Suppressor macrophage (primary cell): ENCODE measurements around the gene RGS3.
A peak's percentile ranks its signal among the peaks of the same experiment; 100 is the strongest.
"Not testable (repeated sequence)": the region's sequence is repeated elsewhere in the genome, so short reads cannot be mapped to it uniquely, and the experiment has no call there.

Experiments
- DNase-seq, 4 experiments: peaks; one replicate each; pipeline ENCODE4 v3.0.0-alpha.2; 2020 to 2022
- total RNA-seq, 17 experiments: gene quantifications; one replicate each; lab custom pipeline; 2026; ENCODE audit warnings: mixed read lengths in 6 of 17, inconsistent platforms in 3 of 17; lab: John Stamatoyannopoulos, UW

RGS3 gene
- 6.4 to 31.2 (median 15.4) reads per million in 17 experiments for total RNA-seq

DNA sequence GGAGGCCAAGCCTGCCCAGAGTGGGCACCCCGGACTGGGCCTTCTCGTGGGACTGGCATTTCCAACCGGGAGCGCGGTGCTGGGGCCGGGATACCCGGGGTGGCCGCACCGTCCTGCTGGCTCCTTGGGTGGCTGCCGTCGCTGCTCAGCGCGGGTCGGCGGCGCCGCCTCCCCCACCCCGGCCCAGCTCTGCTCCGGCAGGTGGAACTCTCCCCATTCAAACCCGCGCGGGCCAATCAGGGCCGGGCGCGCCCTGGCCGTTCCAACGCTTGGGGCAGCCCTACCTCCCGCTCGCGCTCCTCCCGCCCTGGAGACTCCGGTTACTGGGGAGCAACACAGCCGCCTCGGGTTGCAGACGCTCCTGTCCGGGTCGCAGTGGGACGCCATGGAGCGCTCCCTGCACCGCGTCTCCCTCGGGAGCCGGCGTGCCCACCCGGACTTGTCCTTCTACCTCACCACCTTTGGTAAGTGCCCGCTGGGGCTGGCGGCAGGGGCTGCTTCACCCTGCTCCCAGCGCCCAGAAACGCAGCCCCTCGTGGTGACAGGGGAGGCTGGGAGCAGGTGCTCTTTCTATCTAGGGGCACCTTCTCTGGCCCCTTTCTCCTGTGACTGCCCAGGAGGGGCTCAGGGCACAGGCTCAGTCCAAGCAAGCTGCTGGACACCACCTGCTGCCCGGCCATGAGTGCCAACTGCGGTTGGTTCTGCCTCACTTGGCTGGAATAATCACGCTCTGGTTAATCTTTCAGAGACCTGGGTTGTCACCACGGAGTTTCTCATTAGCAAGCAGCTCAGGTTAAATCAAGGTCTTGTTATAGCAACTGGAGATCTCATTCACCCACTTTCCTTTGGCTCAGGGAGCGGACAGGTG, at the start of gene RGS3:
Gene RGS3 (plus strand): TSS at position 310 of the 868 bp plus-strand sequence. CDS start 76 bp downstream, at position 386.
- no peak for DNase-seq

DNA sequence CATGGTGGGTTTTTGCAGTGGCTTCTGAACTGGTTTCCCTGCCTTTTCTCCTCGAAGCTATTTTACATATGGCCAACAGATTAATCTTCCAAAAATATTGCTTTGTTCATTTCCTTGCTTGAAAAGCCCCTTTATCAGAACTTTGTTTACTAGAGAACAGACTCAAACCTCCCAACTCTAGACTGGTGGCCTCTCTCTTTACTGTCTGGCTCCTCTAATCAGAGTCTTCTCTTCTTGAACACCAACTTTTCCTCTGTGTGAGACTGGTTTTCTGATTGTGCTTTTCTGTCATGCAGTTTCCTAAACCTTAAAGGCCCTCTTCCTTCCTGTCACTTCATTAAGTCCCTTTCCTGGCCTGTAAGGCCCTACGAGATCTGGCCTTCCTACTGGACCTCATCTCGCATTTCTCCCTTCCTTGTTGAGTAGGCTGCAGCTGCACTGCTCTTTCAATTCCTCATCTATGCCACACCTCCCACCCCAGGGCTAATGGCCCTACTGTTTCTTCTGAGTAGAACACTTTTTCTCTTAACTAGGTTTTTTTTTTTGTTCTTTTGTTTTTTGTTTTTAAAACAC, 47.3 kb upstream of the RGS3 start:
- peak; percentile 69 to 87 (median 80) for DNase-seq

DNA sequence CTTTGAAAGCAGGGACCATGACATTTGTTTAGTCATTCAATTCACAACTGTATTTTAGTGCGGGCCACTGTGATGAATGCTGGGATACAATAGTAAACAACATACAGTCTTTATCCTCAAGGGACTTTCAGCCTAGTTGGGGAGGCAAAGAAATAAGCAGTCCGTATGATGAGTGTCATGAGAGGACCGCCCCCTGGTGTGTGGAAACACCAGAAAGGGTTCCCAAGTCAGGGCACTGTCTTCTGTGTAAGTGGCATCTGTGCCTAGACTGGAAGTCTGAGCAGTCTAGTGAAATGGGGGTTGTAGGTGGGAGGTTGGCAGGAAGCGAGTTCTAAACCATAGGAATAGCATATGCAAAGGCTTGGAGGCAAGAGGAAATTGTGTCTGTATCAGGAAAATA, 46.2 kb upstream of the RGS3 start:
- peak; percentile 19 to 48 (median 43) for DNase-seq

DNA sequence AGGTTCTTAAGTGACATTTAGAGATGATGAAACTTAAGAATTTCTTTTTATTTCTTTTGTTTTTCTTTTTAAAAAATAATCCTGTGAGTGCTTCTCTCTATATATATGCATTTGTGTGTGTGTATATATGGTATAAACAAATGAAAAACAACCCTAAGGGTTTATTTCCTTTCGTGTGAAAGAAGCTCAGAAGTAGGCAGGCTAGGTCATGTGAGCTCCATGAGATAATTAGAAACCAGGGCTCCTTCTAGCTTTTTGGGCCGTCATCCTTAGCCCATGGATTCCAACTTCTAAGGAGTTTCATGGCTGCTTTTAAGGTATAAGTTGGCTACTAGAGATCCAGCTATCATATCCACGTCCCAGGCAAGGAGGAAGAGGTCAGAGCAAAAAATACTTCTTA, 41.8 kb upstream of the RGS3 start:
- no peak for DNase-seq

DNA sequence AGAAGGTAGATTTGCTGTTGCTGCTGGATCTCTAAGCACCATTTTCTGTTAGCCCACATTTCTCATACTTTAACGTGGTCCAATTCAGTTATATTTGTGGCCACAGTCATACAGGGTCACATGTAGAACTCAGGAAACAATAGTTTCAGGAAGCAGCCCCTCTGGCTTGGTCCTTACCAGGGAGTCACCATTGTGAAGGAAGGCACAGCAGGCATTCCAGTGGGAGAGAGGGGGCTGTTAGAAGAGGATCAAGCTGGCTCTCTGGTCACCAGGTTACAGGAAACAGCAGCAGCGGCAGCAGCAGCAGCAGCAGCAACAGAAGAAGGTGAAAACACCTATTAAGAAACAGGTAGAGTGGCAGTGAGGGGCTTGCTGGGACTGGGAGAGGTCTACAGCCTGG, 38.5 kb upstream of the RGS3 start:
- no peak for DNase-seq

DNA sequence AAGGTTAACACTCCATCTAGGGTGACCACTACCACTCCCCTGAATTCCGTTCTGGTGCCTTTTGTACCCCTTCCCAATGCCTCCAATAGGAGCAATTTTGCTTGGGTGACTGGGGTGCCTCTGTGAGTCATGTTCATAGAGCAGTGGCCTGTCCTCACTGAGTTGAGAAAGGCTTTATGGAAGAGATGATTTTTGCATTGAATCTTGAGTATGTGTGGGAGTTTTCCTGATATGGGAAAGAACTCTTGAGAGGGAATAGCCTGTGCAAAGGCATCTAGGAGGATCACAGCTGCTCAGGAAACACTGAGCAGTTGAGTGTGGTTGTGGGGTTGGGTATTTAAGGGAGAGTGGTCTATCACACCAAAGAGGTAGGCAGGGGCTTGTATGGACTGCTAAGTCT, 36.8 kb upstream of the RGS3 start:
- no peak for DNase-seq

DNA sequence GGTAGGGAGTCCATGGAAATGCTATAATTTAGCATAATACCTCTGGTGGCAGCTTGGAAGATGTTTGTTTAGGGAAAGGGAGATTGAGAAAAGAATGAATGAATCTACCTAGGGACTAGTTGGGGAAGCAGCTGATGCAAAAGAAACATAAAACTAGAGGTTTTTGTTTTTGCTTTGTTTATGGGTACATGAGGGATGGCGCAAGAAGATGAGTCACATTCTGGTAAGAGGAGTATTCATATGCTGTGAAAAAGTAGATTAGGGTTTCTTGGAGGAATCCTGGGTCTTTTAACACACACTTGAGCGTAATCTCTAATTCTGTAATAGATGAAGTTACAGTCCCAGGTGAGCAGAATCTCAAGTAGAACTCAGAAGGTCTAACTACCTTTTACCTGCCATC, 35.9 kb upstream of the RGS3 start:
- peak; percentile 28 to 59 (median 47) for DNase-seq

DNA sequence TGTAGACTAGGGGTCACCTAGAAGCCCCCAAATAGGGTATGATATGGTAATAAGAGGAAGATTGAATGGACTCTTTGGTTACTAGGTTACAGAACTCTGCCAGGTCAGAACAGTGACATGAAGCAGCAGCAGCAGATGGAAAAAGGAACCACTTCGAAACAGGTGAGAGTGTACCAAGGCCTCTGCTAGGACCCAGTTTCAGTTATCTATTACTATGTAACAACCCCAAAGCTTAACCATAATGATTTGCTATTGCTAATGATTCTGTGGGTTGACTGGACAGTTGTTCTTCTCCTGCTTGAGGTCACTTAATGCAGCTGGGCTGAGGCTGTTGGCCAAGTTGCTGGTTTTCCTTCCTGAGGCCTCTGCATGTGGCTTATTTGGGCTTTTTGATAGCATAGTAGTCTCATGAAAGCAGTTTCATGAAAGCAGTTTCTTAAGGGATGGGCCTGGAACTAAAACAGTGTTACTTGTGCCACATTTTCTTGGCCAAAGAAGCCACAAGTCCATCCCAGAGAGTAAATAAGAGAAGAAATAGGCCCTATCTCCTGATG, 35.4 kb upstream of the RGS3 start:
- no peak for DNase-seq

DNA sequence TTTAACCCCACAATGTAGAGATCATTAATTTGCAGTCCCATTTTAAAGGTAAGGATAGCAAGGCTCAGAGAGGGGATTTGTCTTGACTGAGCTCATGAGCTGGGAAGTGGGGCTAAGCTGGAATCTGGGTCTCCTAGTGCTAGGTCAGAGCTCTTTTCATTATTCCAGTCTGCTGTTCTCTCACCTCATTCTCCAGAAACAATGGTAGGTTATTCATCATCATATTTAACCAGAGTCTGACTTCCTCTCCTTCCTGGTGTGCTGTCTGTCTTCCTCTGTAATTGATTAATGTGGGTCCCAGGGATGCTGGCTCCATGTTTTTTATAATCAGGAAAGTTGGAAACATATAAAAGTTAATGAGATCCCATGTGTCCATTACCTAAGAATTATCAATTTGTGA, 32.3 kb upstream of the RGS3 start:
- DNase-seq, result no peak

DNA sequence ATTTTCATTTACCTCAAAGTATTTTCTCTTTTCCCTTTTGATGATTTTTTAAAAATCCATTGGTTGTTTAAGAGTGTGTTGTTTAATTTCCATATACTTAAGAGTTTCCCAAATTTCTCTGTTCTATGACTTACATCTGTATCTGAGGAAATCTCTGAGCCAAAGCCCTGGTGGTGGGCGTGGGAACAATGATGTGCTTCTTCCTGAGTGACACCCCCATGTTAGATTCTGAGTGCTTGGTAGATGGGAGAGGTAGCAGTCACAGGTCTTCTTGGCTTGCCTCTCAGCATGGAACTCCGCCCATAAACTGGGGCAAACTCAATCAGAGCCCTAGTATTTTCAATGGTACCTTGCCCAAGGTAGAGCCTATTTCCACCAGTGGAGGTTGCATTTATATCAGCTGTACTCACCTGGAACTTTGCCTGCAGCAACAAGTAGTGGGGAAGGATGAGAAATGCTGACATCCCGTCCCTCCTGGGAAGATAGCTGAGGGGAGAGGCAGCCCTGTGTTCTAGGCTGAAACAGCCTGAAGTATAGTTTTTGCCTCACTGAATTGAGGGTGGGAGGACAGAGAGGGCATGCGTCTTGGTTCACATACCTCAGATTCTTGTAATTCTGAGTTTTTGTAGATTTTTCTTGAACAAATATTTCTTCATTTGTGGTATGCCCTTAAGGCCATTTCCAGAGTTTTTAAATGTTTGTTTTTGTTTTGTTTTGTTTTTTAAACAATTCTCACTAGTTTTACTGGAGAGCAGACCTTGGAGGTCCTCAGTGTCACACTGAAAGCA, 26.6 kb upstream of the RGS3 start:
- peak; percentile 36 to 70 (median 42) for DNase-seq

DNA sequence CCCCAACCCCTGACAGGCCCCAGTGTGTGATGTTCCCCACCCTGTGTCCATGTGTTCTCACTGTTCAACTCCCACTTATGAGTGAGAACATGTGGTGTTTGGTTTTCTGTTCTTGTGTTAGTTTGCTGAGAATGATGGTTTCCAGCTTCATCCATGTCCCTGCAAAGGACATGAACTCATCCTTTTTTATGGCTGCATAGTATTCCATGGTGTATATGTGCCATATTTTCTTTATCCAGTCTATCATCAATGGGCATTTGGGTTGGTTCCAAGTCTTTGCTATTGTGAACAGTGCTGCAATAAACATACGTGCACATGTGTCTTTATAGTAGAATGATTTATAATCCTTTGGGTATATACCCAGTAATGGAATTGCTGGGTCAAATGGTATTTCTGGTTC, 25.8 kb upstream of the RGS3 start:
- not testable (repeated sequence) for DNase-seq

DNA sequence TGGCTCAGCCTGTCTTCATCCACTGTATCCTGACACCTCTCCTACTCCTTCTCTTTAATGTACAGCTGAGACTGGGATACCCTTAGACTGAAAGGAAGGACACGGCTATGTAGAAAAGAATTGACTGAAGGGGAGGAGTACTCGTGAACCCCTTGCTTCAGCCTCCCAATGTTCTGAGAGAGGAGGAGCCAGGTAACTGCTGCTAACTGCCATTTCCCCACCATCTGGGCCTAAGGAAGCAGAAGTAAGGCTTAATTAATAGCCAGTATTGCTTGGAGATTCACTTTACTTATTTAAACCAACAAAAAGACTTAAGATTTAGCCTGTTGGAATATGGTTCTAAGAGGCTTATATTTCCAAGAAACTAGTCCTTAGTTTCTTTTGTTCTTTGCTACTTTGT, 18.8 kb upstream of the RGS3 start:
- no peak for DNase-seq

DNA sequence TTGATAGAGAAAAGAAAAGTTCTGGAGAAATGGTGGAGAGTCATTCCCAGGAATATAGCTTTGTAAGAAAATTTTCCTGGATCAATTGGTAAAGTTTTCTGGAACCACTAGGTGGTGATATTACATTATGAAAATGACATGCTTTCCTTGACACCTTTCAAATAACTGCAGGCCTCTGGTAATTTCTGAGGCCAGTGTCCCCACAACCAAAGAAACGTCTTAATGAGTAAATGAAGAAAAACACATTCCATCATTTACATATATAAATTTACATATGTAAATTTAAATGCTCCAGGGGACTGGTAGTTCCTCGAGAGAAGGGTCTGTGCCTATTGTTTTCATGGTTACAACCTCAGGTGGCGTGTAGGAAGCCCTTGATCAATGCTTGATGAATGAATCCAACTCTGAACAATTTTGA, 17.2 kb upstream of the RGS3 start:
- peak; percentile 25 to 77 (median 48) for DNase-seq

DNA sequence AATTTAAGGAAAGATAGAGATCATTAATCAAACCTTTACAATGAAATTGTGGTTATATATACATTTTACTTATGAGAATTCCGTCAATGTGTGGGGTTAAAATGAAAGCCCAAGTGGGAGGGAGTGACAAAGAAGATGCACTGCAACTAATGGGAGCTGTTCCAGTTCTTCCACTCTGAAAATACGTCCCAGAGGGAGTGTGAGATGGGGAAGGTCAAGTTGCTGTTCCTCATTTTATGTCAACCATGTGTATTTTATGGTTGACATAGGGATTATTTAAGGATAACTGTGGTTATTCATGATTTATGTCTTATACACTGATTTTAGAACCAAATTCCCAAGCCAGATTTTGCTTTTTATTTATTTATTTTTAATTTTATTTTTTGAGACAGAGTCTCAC, 14.2 kb upstream of the RGS3 start:
- peak; percentile 32 to 59 (median 48) for DNase-seq

DNA sequence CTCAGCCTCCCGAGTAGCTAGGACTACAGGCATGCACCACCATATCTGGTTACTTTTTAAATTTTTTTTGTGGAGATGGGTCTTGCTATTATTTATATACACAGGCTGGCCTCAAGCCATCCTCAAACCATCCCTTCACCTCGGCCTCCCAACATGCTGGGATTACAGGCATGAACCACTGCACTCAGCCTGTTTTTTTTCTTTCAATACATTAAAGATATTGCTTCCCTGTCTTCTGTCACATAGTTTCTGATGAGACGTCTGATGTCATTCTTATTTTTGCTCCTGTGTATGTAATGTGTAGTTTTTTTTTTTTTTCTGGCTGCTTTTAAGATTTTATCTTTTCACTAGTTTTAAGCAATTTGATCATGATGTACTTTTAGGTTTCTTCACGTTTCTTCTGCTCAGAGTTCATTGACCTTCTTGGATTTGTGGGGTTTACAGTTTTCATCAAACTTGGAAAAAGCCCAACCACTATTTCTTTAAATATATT, 11.4 kb upstream of the RGS3 start:
- DNase-seq, result no peak

DNA sequence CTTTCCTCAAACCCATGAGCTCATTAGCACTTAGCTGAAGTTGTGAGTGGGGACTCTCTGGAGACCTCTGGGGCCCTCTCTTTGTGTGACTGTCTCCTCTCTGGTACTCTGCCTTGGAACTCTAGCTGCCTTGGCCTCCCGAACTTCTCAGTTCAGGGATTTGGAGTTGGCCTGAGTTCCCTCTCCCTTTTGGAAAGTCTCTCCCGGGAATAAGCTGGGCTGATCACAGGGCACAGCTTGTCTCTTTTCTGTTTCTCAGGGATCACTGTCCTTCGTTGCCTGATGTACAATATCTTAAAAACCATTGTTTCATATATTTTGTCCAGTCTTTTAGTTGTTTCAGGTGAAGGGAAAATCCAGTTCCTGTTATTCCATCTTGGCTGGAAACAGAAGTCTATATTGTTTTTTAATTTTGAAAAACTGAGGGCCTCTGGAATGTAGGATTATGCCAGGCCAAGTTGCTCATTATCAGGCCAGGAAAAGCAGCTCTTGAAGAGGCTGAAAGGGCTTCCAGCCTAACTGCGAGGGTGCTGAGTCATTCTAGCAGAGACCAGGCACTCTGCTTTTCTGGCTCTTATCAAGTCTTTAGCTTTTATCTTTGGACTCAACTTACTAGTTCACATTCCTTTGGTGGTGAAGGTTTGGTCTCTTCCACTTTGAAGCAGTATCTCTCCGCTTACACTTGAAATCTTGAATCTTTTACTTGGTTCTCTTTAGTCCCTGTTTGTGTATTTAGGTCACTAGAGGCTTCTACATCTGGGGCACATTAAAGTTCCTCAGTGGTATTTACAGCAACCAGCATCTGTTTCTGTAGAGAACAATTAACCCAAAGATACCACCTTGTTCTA, 8.4 kb upstream of the RGS3 start:
- DNase-seq, result peak in 3 of 4 experiments; percentile 11 to 30 (median 13)

DNA sequence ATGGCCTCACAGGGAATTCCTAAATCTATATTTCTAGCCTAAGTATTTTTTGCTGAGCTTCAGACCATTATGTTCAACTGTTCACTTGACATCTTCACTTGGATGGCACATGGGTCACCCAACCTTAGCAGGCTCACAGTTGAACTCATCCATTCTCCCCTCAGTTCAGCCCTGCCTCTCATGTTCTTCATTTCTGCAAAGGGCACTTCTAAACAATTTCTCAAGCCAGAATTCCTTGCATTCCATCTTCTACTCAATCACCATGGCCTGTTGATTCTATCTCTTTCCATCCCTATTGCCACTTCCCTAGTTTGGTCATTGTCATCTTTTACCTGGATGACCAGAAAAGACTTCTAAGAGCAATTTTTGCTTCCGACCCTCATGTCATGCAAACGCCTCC, 7.3 kb upstream of the RGS3 start:
- DNase-seq, result no peak

DNA sequence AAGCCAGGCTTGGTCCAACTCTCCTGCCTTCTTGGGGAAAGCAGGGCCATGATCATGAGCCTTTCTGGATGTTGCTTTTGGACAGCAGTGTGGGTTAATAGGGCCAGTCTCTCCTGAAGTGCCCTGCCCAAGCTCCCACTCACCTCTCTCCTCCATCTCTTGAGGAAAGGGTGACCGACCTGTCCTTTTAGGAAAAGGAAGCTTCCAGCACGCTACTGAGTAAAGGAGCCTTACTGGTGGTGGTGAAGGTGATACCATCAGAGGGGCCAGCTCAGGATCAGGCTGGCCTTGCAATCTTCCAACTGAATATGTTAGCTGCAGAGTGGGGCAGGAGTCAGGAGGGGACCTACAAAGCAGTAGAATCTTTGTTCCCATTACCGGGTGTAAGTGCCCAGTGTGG, 2.2 kb upstream of the RGS3 start:
- DNase-seq, result no peak

DNA sequence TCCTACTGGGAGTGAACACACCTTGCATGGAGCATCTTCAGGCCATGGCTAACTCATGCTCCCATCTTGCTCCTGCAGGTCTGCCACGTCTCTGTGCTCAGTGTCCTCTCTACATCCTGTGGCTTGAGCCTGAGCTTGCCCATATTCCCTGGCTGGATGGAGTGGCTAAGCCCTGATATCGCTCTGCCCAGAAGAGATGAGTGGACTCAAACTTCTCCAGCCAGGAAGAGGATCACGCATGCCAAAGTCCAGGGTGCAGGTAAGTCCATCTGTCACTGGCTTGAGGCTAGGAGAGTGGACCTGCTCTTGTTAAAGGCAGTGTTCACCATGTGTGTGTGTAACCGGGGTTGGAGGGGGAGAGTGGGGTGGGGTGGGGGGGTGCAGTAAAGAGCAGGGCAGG, 1.6 kb upstream of the RGS3 start:
- DNase-seq, result no peak

DNA sequence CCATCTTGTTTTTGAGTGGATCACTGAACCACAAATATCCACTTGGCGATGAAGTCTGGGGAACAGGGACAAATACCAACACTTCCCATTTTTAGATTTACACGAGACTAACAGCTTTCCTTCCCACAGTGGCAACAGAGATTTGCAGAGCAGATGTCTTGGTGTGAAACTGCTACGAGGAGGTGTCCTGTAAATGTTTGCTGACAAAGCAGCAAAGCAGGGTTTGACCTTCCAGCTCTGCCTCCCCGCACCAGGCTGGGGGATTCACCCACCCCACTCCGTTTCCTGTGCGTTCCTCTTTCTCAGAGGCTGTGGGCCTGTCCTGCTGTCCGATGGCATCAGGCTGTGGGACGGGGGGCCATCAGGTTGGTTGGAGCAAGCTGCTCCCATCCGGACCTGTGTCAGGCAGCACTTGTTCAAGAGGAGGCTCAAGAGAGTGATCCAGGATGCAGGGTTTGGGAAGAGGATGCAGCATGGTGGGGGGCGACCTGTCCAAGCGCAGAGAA, 693 bp upstream of the RGS3 start:
- DNase-seq, result peak in 1 of 4 experiments; percentile 21

DNA sequence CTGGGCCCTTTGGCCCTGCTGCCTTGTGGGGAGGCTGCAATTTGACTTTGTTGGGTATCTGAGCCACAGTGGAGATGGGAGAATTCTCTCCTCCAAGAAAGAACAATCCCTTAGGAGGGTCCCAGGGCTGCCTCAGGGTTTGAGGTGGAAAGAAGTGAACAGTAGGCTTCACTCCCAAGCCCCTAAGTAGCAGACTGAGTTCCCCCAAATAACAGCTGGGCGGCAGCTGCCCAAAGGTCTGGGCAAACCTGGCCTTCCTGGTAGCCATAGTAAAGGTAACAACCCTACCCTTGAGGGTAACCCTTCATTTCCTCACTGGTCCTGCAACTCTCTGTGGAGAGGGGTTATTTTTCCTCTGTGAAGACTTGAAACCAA, 746 bp downstream of the RGS3 start:
- no peak for DNase-seq
